Naive B cell (primary cell): Measurements from ENCODE around the gene MAML2. TPM values are rescaled to one million over a fixed set of nuclear protein-coding genes. Genes with fewer than 3 reads are reported as not detected.

ENCODE experiments used
- ATAC-seq, 2 donors: fragments of 150-1000 bp; cut with Tn5 transposase; 2 replicates each; pipeline ENCODE4 v1.10.0; 2021; ENCODE audit warnings: low read depth in 2 of 2, mild to moderate bottlenecking in 2 of 2, moderate library complexity in 2 of 2
- DNase-seq: peaks from one replicate; pipeline ENCODE4 v3.0.0; 2022
- H3K27ac Mint-ChIP-seq, 6 donors: one replicate each; pipeline ENCODE4 v1.8.0; 2020 to 2022; ENCODE audit warnings: mild to moderate bottlenecking in 6 of 6, mixed read lengths in 6 of 6, moderate library complexity in 5 of 6, inconsistent platforms in 2 of 6
- H3K27me3 Mint-ChIP-seq, 3 donors: one replicate each; pipeline ENCODE4 v1.8.0; 2021 to 2022; ENCODE audit warnings: mixed read lengths in 3 of 3, mild to moderate bottlenecking in 1 of 3
- H3K36me3 Mint-ChIP-seq, 2 donors: one replicate each; pipeline ENCODE4 v1.8.0; 2020 to 2022; ENCODE audit warnings: mixed read lengths in 2 of 2, inconsistent platforms in 1 of 2, mild to moderate bottlenecking in 1 of 2
- H3K4me1 Mint-ChIP-seq, 3 donors: one replicate each; pipeline ENCODE4 v1.8.0; 2020 to 2022; ENCODE audit warnings: mixed read lengths in 3 of 3, inconsistent platforms in 1 of 3, mild to moderate bottlenecking in 1 of 3, moderate library complexity in 1 of 3
- H3K4me3 Mint-ChIP-seq, 8 donors: one replicate each; pipeline ENCODE4 v1.8.0; 2020 to 2022; ENCODE audit warnings: mild to moderate bottlenecking in 8 of 8, mixed read lengths in 8 of 8, moderate library complexity in 8 of 8, inconsistent platforms in 2 of 8
- H3K9me3 Mint-ChIP-seq, 7 donors: one replicate each; pipeline ENCODE4 v1.8.0; 2020 to 2022; ENCODE audit warnings: mixed read lengths in 7 of 7, mild to moderate bottlenecking in 5 of 7, inconsistent platforms in 2 of 7, moderate library complexity in 1 of 7
- polyA plus RNA-seq, 6 donors: library from polyadenylated mRNA; unstranded; fragments of 300-500 nt; fragmentation: Illumina TruSeq; gene quantifications; one replicate each; pipeline ENCODE4 v1.2.3, GENCODE V29; 2021; ENCODE audit warnings: low read depth in 6 of 6

The MAML2 gene
- polyA plus RNA-seq, 6 donors from 2014 or later: 0.06 to 9.0 (median 3.5) TPM

DNA sequence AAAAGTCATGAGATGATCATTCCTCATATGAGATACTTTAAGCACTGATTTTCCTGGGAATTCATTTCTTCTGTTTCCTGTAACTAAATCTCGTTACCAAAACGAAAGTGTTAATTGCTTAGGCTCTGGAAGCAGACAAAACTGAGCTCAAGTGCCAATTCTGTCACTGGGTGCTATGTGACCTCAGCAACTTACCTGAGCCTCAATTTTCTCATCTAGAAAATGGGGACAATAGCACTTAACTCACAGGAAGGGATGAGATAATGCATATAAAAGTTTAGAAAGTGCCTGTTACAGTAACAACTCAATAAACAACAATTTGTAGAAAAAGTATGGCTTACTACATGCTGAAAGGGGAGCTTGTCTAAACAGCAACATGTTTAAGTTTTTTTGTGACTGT lies 248.8 kb downstream of the MAML2 start:
- peaks cover 12 to 16% (median 14%) of the 10 kb centered on the region in 3 donors for H3K4me1 Mint-ChIP-seq
- H3K36me3 Mint-ChIP-seq: peaks cover 9 to 22% of the 10 kb centered on the region in 2 donors
- H3K4me3 Mint-ChIP-seq: no peak overlapping the region
- ATAC-seq (no peak), DNase-seq (no peak)
- H3K9me3 Mint-ChIP-seq: no peaks in the 10 kb centered on the region
- no peaks in the 10 kb centered on the region for H3K27me3 Mint-ChIP-seq
- peak overlapping the region in 3 of 6 donors; percentile 30 to 84 (median 36) for H3K27ac Mint-ChIP-seq

DNA sequence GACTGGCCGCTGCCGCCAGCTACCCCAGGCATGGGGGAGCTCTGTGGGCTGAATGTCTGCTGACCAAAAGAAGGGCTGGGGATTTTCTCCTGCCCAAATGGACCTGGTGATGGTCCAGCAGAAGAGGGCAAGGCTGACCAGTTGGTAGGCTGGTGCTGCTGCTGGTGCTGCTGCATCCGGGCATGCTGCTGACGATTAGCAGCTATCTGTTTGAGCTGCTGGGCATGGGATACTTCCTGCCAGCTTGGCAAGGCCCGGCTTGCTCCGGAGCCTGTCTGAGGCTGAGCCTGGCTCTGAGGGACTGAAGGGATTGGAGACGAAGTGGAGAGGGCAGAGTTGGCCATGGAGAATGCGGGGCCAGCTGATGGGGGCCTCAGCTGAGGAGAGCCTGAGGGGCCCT lies 250.5 kb downstream of the MAML2 start:
- Mint-ChIP-seq H3K9me3 (no peaks in the 10 kb centered on the region), H3K36me3 (peaks cover 9 to 22% of the 10 kb centered on the region in 2 donors), H3K4me1 (peaks cover 9 to 16% (median 15%) of the 10 kb centered on the region in 3 donors), H3K27me3 (no peaks in the 10 kb centered on the region), H3K27ac (peak overlapping the region in 2 of 6 donors; percentile 56 to 95), H3K4me3 (no peak overlapping the region)
- no peak for ATAC-seq
- DNase-seq: no peak

DNA sequence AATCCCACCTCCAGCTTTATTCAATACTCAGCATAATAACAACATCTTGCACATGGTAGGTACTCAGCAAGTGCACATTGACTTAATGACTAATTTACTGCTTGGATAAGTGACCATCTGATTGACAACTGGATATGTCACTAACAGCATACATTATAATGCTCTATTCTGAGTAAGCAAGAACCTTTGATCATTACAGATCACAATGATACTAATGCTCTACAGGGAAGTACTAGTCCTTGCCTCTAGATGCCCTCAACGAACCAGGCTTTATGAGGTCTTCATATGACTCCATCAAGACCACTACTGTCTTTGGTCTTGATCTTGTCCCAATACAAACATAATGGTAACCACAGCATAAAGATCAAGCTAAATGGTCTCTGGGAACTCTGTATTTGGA lies 251.5 kb downstream of the MAML2 start:
- Mint-ChIP-seq H3K27ac (peak overlapping the region in 2 of 6 donors; percentile 9 to 95), H3K4me1 (peaks cover 9 to 11% (median 10%) of the 10 kb centered on the region in 3 donors)

DNA sequence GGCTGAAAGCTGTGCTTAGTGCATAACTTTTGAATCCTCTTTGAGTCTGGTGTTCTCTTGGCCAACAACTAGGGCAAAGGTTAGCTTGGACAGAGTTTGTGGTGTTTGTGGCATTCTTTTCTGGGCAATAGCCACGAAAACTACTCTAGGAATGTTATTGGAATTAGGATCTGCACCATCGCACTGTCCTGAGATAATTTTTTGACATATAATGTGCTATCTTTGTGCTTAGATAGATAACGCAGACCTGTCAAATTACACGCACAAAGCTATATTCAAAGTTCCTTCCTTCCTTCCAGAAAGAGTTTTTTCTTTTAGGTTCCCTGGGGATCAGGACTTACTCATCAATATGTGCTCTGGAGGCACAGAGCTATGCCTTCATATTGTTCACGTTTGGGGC lies 252.3 kb downstream of the MAML2 start:
- ATAC-seq: no peak
- Mint-ChIP-seq H3K4me3 (no peak overlapping the region), H3K4me1 (peaks cover 7 to 11% (median 10%) of the 10 kb centered on the region in 3 donors), H3K36me3 (peaks cover 9 to 22% of the 10 kb centered on the region in 2 donors), H3K27ac (no peak overlapping the region), H3K9me3 (no peaks in the 10 kb centered on the region), H3K27me3 (no peaks in the 10 kb centered on the region)
- DNase-seq: no peak

More for the DNA sequence above, 251.5 kb downstream of the MAML2 start:
- Mint-ChIP-seq H3K36me3 (peaks cover 9 to 22% of the 10 kb centered on the region in 2 donors), H3K4me3 (no peak overlapping the region), H3K27me3 (no peaks in the 10 kb centered on the region), H3K9me3 (no peaks in the 10 kb centered on the region)
- ATAC-seq (peak; percentile 87 to 91), DNase-seq (no peak)

DNA sequence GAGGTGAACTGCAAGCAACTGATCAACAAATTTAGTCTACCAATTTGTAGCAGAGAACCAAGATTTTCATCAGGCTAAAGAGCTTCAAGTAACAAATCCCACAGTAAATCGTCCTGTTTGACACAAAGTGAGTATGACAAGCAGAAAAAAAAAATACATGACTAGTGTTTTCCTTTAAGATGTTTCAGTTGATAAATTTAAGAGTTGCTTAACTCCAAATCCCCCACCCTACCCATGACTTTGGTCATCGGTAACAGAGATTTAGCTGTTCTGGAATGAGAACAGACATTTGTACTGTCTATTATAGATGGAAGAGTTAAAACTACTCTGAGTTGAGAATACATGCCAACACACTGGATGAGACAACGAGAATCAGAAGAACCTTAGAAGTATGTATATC lies 254.1 kb downstream of the MAML2 start:
- peaks cover 7 to 11% (median 10%) of the 10 kb centered on the region in 3 donors for H3K4me1 Mint-ChIP-seq
- H3K9me3 Mint-ChIP-seq: no peaks in the 10 kb centered on the region
- H3K4me3 Mint-ChIP-seq: no peak overlapping the region
- peaks cover 9 to 22% of the 10 kb centered on the region in 2 donors for H3K36me3 Mint-ChIP-seq
- no peaks in the 10 kb centered on the region for H3K27me3 Mint-ChIP-seq
- ATAC-seq: no peak
- no peak for DNase-seq
- peak overlapping the region in 1 of 6 donors; percentile 33 for H3K27ac Mint-ChIP-seq

DNA sequence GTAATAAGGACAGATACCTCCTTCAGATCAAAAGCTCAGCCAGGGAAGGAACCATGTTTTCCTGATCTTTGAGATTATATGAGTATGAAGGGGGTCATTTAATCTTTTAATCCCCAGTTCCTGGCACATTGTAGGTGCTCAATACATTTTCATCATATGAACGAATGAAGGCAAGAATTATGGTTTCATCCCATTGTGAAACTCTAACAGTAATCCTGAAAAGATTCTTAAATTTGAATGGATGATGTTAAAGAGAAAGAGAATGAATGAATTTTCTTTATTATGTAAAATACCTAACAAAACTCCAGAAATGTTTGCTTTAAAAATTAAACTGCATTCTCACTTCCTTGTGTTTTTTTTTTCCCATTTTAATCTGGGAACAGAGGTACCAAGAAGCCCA lies 256.9 kb downstream of the MAML2 start:
- Mint-ChIP-seq H3K27me3 (no peaks in the 10 kb centered on the region), H3K4me1 (peaks cover 0 to 4% (median 0%) of the 10 kb centered on the region in 3 donors), H3K36me3 (peaks cover 0 to under 1% of the 10 kb centered on the region in 2 donors), H3K27ac (no peak overlapping the region), H3K9me3 (no peaks in the 10 kb centered on the region), H3K4me3 (no peak overlapping the region)
- DNase-seq (no peak), ATAC-seq (no peak)

DNA sequence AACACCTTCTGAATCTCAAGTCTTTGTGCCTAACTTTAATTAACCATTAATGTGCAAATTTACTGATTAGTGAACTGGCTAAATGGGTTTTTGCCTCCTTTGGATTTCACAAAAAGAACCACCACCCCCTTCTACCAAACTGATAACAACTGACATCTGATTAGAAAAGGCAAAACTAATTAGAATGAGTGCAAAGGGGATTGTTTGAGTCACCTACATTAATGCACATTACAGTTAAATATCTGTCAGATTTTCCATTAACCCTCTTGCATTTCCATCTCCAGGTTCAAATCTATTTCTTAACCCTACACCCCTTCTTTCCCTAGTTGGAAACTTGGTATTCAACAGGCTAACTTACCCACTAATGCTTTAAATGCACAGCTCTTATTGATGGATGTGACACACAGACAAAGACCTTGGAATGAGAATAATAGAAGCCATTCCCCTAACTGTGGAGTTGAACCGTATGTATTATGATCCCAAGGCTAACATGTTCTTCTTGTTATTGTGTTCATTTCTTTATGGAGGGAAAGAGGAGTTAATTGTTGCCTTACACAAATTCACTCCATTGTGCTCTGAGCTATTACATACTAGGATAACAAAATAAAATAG lies 257.6 kb downstream of the MAML2 start:
- ATAC-seq: no peak
- no peak for DNase-seq
- Mint-ChIP-seq H3K9me3 (no peaks in the 10 kb centered on the region), H3K4me3 (no peak overlapping the region), H3K36me3 (no peaks in the 10 kb centered on the region), H3K4me1 (peaks cover 0 to 4% (median 0%) of the 10 kb centered on the region in 3 donors), H3K27me3 (no peaks in the 10 kb centered on the region), H3K27ac (peak overlapping the region in 2 of 6 donors; percentile 11 to 62)

DNA sequence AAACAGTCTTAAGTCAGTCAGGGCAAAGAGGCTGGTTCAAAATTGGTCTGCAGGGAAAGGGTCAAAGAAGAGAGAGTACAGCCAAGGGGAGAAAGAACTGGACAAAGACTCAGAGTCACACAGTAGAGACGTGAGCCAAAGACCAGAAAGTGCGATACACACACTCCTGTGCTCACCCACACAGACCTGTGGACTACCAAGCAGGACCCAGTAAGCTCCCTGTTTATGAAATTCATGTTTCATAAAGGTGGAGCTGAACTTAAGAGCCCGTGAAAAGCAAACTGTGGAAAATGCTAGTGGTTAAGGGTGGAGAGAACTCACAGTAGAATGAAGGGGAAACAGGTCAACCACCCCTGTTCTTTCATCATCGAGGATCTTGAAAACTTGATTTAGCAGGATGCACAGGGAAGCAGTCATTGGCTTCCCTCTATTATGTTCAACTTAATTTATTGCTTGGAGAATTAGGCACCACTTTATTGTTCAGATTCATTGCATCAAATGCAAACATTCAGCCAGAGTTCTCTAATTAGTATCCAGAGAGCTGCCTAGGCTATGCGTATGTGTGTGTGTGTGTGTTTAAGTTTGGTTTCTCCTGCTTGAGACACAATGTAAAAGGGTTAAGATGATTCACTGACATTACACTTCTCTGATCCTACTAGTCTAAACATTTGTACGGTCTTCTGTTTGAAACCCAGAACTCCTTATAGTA lies 258.2 kb downstream of the MAML2 start:
- H3K4me1 Mint-ChIP-seq: peaks cover 2 to 4% (median 4%) of the 10 kb centered on the region in 3 donors

DNA sequence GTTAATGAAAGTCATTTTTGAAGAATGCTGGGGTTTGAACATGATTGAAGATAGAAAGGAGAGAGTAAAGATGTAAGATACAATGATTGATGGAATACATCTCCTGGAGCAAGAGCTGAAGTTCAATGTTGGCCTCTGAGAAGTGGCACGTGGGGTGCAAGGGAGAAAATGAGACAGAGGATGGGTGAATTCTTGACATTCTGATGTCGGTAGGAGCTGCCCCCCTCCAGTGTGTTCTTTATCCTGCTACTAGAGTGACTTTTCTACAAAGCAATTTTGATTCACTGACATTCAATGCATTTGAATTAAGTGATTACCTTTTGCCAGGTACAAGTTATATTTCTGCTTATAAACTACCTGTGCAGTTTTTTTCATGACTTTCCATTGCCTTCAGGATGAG lies 260.1 kb downstream of the MAML2 start:
- ATAC-seq (no peak), DNase-seq (no peak)
- Mint-ChIP-seq H3K9me3 (no peaks in the 10 kb centered on the region), H3K4me3 (no peak overlapping the region), H3K4me1 (peaks cover 5 to 11% (median 9%) of the 10 kb centered on the region in 3 donors), H3K36me3 (peaks cover 0 to 3% of the 10 kb centered on the region in 2 donors), H3K27me3 (no peaks in the 10 kb centered on the region), H3K27ac (no peak overlapping the region)

More for the DNA sequence above, 258.2 kb downstream of the MAML2 start:
- H3K4me3 Mint-ChIP-seq: no peak overlapping the region
- no peaks in the 10 kb centered on the region for H3K36me3 Mint-ChIP-seq
- ATAC-seq (no peak), DNase-seq (no peak)
- peak overlapping the region in 2 of 6 donors; percentile 23 to 62 for H3K27ac Mint-ChIP-seq
- H3K9me3 Mint-ChIP-seq: no peaks in the 10 kb centered on the region
- H3K27me3 Mint-ChIP-seq: no peaks in the 10 kb centered on the region

DNA sequence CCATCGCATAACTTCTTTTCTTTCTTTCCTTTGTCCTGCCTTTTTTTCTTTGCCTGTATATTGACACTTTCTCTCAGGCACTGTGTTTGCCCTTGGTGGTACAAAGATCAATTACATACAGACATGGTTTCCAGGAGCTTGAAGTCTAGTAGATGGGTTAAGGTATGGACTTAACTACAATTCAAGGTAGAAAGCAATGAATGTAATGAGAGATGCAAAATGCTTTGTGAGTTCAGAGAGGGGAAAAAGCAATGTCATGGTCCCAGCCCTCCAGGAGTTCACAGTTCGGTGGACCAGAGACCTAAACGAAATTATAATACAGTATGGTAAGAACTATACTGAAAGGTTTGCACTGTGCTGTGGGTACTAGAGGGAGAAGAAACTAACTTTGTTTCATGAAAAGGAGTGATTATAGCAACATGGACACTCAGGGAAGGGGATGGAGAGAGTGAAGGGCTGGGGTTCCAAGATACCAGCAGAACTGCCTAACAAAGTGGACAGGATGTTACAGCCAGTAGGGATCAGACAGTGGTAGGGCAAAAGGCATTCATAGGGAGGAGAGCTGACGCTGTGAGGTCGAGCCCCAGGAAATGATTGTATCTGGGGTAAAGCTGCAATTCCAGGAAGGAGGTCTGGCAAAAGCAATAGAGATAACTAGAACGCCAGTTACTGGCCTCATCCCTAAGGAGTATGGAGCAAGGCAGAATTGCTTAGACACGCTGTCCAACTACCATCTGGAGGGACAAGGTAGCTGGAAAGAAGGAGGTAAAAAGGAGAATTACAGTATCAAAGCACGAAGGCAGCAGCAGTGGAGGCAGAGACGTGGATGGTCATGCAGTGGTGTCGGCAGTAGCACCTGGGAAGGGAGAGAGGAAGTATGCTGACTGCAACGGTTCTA lies 260.7 kb downstream of the MAML2 start:
- Mint-ChIP-seq H3K27ac (no peak overlapping the region), H3K4me3 (no peak overlapping the region), H3K9me3 (no peaks in the 10 kb centered on the region), H3K36me3 (peaks cover 0 to 6% of the 10 kb centered on the region in 2 donors), H3K27me3 (no peaks in the 10 kb centered on the region), H3K4me1 (peaks cover 9 to 18% (median 12%) of the 10 kb centered on the region in 3 donors)
- DNase-seq: no peak
- no peak for ATAC-seq

DNA sequence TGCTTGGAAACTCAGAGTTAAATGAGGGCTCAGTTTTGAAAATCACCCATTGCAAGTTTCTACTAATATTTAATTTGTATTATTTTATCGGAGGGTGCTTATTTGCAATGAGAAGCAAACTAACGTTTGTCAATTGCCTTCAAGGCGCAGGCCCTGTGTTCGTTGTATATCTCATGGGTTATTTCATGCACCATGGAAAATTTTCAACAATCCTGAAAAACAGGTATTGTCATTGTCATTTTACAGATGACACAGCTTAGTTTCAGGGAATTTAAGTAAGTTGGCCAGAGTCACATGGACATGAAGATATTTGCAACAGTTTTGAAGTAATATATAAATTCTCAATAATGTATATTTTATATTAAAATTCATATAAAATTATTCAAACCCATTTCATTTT lies 261.4 kb downstream of the MAML2 start:
- peaks cover 0 to 6% of the 10 kb centered on the region in 2 donors for H3K36me3 Mint-ChIP-seq
- peaks cover 9 to 23% (median 18%) of the 10 kb centered on the region in 3 donors for H3K4me1 Mint-ChIP-seq
- H3K27me3 Mint-ChIP-seq: no peaks in the 10 kb centered on the region
- ATAC-seq: no peak
- H3K4me3 Mint-ChIP-seq: no peak overlapping the region
- no peak overlapping the region for H3K27ac Mint-ChIP-seq
- no peak for DNase-seq
- H3K9me3 Mint-ChIP-seq: no peaks in the 10 kb centered on the region

DNA sequence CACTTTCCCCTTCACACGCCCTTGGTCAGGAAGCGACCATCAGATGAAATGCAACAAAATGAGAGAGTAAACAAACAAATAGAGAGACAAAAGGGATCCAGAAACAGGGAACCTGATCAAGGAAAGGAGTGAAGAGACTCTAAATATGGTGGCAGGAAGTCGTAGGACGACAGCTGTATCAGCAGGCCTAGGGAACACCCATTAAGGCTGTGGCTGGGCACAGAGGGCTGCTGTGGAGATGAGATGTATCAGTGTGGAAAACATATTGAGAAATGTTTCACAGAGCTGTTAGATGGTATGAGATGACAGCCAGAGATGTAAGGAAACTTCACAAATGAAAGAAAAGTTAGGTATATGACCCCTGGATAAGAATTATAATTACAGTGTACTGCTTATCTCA lies 263.3 kb downstream of the MAML2 start:
- H3K27ac Mint-ChIP-seq: peak overlapping the region in 1 of 6 donors; percentile 63
- DNase-seq (no peak), ATAC-seq (no peak)
- H3K4me3 Mint-ChIP-seq: no peak overlapping the region
- no peaks in the 10 kb centered on the region for H3K27me3 Mint-ChIP-seq
- peaks cover 24 to 42% (median 37%) of the 10 kb centered on the region in 3 donors for H3K4me1 Mint-ChIP-seq
- peaks cover 0 to 6% of the 10 kb centered on the region in 2 donors for H3K36me3 Mint-ChIP-seq
- no peaks in the 10 kb centered on the region for H3K9me3 Mint-ChIP-seq

DNA sequence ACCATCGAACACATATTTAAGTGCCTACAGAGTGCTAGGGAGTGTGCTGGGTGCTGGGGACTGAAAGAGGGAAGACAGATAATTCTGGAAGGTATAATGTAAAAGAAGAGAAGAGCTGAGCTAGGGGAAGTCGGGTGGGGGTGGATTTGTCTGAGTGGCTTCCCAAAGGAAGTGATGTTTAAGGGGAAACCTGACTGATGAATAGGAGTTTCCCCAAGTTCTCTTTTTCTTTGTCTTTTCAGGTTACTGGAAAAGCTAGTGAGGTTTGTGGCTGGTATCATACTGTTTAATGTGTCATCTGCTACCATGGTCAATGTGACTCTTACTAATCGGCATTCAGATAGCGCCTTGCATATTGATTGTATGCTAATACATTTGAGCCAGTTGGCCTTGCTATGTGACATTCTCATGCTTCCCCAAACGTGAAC lies 267.4 kb downstream of the MAML2 start:
- H3K4me3 Mint-ChIP-seq: peak overlapping the region in 6 of 8 donors; percentile 8 to 73 (median 31)
- peak; percentile 27 for DNase-seq
- H3K27ac Mint-ChIP-seq: peak overlapping the region; percentile 15 to 93 (median 72)
- H3K9me3 Mint-ChIP-seq: no peaks in the 10 kb centered on the region
- peaks cover 33 to 49% (median 48%) of the 10 kb centered on the region in 3 donors for H3K4me1 Mint-ChIP-seq
- H3K36me3 Mint-ChIP-seq: peaks cover 6 to 18% of the 10 kb centered on the region in 2 donors
- ATAC-seq: peak; percentile 77 to 78
- H3K27me3 Mint-ChIP-seq: no peaks in the 10 kb centered on the region
